ENCODE measurements around the gene JAG2.

Gene JAG2

DNA sequence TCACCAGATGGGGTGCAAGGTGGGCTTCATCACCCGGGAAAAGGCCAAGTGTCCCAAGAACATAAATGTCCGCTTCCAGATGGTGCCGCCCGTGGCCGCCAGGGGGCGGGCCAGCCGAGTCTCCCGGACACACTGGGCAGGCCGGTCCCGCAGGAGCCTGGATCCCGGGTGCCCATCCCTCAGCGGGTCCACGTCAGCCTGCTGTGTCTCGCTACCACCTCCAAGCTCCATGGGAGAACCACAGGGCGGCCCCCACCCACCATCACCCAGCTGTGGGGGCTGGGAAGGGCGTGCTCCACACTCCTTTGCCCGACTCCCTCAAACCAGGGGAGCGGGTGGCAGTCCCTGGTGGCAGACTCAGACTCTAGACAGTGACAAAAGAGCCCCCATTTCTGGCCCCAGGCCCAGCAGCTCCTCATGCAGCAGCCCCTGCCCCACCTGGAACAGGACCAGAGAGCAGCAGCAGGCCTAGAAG lies 34.5 kb upstream of the JAG2 start:
- peak; percentile 49 for DNase-seq (ENCODE audit: low read depth)

DNA sequence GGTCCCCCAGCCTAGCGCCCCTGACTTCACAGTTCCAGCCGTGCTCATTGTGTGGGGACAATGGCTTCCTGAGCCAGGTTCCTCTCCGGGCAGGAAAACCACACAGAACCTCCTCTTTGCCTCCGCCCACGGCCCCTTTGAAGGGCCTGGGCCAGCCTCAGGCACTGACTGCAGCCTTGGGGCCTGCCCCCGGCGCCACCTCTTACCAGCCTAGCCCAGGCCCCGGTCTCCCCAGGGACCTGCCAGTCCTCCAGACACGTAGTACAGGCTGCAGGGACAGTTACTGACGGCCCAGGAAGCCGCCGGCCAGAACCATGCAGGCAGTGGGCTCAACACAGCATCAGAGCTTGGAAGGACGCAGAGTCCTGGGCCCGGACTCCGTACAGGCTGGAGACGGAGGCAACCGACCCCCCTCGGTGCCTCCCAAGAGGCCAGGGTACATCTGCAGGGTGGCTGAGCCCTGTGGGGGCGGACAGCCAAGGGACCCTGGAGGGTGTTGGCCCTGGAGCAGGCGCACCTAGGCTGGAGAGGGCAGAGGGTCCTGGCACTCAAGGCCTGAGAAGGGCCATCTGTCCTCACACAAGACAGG lies 33.4 kb upstream of the JAG2 start:
- DNase-seq (ENCODE audit: low read depth): no peak

- DNase-seq (ENCODE audit: low read depth): no peak
Observed at GRCh38 chr14:105201156-105201924, 32.8 kb upstream of the JAG2 start.

GRCh38 chr14:105200641-105201040 lies 32.1 kb upstream of the JAG2 start:
- DNase-seq (ENCODE audit: low read depth): no peak

DNA sequence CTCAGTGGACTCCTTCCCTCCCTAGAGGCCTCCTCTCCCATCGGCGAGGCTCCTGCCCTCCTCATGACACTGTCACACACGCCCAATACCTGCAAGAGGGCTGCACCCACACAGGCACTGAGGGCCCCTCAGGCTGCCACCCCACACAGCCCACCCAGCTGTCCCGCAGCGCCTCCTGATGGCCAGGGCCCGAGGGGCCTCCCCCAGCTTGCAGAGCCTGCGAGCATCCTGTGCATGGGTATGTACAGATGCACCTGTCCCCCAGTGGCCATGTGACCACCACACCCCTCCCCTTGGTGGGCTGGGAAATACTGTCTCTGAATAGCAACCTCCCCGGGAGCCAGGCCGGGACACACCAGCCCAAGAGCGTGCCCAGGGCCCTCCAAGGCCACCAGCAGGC lies 31.5 kb upstream of the JAG2 start:
- DNase-seq (ENCODE audit: low read depth): no peak

- DNase-seq (ENCODE audit: low read depth): no peak
Observed at GRCh38 chr14:105199093-105199492, 30.5 kb upstream of the JAG2 start.

- no peak for DNase-seq (ENCODE audit: low read depth)
Observed at GRCh38 chr14:105198588-105198987, 30.0 kb upstream of the JAG2 start.

- no peak for DNase-seq (ENCODE audit: low read depth)
Observed at GRCh38 chr14:105197211-105197641, 28.6 kb upstream of the JAG2 start.

- no peak for DNase-seq (ENCODE audit: low read depth)
Observed at GRCh38 chr14:105196265-105196960, 27.8 kb upstream of the JAG2 start.

GRCh38 chr14:105195522-105196264 lies 27.1 kb upstream of the JAG2 start:
- no peak for DNase-seq (ENCODE audit: low read depth)

DNA sequence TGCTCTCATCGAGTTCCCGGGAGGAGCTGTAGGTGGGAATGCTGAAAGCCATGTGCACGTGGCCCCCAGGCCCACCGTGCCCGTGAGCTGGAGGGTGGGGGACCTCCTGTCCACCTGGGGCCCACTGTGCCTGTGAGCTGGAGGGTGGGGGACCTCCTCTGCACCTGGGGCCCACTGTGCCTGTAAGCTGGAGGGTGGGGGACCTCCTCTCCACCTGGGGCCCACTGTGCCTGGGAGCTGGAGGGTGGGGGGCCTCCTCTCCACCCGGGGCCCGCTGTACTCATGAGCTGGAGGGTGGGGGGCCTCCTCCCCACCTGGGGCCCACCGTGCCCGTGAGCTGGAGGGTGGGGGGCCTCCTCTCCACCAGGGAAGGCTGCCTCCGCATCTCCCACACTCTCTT lies 26.5 kb upstream of the JAG2 start:
- no peak for DNase-seq (ENCODE audit: low read depth)

- DNase-seq (ENCODE audit: low read depth): no peak
Observed at GRCh38 chr14:105193916-105194782, 25.6 kb upstream of the JAG2 start.

- DNase-seq (ENCODE audit: low read depth): no peak
Observed at GRCh38 chr14:105192866-105193731, 24.5 kb upstream of the JAG2 start.

DNA sequence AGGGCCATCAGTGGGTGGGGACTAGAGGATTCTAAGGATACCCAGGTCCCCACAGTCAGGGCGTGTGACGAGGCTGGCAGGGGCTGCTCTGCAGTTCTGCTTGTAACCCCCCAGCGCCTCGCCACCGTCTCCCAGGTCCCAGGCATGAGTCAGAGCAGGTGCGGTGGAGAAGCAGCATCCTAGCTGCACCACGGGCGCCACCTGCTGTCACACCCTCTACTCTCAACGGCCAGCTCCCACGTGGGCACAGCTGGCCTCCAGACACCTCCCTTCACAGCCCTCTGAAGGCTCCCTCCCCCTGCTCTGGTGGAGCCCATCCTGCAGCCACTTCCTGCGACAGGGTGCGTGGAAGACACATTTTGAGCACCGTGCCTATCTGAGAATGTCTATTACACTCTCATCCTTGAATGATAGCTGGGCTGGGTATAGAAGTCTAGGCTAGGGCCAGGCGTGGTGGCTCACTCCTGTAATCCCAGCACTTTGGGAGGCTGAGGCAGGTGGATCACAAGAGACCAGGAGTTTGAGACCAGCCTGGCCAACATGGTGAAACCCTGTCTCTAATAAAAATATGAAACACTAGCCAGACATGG lies 19.5 kb upstream of the JAG2 start:
- DNase-seq (ENCODE audit: low read depth): no peak

DNA sequence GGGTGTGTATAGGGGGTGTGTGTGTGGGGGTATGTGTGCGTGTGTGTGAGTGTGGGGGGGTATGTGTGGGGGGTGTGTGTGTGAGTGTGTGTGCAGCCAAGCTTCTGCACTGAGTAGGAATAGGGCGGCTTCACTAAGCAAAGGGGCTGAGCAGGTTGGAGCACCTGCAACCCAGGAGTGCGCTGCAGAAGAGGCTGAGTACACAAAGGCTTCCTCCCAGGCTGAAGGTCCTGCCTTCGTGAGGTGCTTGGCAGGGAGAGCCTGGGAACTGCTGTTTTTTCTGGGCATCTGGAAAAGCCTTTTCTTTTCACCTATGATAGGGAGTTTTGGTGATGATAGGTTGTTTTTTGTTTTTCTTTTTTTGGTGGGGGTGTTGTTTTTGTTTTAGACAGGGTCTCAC lies 18.5 kb upstream of the JAG2 start:
- no peak for DNase-seq (ENCODE audit: low read depth)

GRCh38 chr14:105185973-105186372 lies 17.4 kb upstream of the JAG2 start:
- DNase-seq (ENCODE audit: low read depth): no peak

DNA sequence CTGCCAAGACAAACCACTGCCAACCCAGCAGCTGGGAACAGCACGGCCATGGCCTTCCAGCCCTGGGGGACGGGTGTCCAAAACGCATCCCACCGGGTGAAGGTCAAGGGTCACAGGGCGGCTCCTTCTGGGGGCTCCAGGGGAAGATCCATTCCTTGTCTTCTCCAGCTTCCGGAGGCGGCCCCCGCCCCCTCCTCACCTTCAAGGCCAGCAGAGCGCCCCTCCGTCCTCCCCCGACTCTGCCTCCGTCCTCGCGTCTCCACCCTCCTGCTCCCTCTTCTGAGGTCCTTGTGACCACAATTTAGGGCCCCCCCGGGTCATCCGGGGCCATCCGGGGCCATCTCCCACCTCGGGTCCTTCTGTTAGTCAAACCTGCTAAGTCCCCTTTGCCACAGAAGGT lies 16.4 kb upstream of the JAG2 start:
- no peak for DNase-seq (ENCODE audit: low read depth)

DNA sequence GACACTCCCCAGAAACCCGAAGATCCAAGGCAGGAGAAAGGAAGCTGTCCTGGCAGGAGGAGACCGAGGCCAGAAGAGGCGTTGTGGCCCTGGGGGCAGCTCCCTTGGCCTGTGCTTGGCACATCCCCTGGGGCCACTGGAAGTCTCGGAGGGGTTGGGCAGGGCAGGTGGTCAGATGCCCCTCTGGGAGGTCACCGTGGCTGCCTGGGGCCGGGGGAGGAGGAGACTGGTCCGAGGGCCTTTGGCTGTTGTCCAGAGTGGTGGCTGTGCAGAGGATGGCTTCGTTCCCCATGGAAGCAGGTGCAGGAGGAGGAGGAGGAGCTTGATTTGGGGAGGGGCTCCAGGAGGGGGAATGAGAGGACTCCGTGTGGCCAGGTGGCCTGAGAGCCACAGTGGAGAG lies 15.9 kb upstream of the JAG2 start:
- no peak for DNase-seq (ENCODE audit: low read depth)

DNA sequence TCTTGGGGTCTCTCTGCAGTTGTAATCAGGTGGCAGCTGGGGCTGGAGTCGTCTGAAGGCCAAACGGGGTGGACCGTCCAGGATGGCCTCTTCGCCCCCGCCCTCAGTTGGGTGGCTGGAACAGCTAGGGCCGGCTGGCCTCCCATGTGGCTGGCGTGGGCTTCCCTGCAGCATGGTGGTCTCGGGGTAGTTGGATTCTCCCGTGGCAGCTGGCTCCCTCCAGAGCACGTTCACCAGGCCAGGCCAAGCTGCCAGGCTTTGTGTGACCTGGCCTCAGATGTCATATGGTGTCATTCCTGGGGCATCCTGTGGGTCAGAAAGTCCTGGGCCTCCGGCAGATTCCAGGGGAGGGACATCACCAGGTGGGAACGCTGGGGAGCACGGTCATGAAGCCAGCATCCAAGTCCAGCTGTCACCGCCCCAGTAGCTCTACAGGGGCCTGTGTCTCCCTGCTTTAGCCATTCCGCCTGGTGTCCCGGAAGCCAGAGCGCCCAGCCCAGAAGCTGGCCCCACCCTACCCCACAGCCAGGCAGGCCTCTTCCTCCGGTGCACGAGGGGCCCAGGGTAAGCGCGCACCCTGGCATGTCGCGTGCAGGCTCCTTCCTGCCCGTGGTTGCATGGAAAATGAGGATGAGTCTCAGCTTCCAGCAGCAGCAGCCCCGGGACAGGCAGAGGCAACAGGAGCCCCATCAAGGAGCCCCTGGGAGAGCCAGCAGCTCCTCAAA lies 13.9 kb upstream of the JAG2 start:
- DNase-seq (ENCODE audit: low read depth): no peak

Measured in activated T-helper 1 cell treated with Interleukin-2 at 50 U/mL for 16 hours (primary cell).